Putamen (tissue), 1 donor: ENCODE data around the gene CKAP5.
"Not testable (repeated sequence)": the region's sequence is repeated elsewhere in the genome, so short reads cannot be mapped to it uniquely, and the experiment has no call there.

ENCODE experiments used
- DNase-seq: peaks from one replicate; pipeline ENCODE4 v3.0.0-alpha.2; 2016; ENCODE audit warnings: low spot score

CKAP5 gene

DNA sequence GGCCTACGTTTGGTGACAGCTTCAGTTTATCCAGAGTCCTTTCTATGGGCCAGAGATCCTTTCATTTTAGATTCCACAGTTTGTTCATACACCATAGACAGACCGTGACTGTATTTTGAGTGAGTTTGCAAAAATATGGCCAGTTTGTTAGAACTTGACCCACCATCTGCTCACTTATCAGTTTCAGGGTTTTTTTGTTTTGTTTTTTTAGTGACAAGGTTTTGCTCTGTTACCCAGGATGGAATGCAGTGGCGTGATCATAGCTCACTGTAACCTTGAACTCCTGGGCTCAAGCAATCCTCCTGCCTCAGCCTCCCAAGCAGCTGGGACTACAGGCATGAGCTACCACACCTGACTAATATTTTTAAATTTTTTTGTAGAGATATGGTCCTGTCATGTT lies 9.1 kb upstream of the CKAP5 start:
- no peak for DNase-seq

DNA sequence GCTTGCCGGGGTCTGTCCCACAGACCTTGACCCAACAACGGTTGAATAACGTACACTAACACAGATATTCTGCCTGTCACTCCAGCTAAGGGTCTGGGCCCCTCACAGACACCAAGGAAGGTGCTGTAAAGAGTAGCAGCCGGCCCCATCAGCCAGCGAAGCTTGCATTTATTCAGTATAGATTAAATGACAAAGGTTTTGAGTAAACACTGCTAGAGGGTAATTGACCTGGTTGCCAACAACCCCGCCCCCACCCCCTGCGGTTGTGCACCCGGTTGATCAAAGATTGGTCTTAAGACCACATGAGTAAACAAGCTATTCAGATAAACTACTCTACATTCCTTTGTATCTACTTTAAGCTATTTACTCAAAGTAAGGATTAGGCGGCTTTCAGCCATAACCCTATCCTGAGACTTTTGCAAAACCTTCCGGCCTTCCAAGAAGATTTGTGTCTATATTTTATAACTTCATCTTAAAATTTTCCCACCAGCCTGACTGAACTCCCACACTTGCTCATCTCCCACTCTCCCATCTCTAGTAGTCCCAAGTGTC lies 4.8 kb upstream of the CKAP5 start:
- no peak for DNase-seq

DNA sequence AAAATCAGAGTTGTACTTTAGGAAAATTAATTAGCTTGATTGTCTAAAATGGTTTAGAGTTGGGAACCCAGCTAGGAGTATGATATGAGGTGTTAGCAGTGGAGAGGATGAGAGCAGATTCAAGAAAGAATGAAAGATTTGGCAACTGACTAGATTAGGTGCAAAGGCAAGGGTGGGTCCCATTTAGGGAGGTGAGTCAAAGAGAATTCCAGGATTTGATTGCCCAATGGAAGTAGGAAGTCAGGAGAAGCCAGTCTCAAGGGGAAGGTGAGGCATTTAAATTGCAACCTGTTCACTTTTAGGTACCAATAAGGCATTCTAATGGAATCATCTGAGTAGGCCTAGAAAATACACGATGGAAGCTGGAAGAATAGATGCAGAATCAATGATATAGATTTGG lies 3.6 kb upstream of the CKAP5 start:
- DNase-seq: no peak

DNA sequence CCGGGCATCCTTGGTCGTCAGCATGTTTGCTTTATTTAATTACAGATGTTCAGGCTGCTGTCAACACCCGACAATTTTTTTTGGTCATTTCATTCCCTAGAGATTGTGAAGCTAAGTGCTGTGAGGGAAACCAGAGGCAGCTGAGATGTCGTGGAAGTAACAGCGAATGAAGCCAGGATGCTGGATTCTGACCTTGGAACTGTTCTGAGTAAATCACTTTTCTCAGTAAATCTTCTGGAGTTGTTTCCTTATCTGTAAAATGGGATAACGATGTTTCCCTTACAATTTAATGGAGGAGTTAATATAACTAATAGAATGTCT lies 390 bp upstream of the CKAP5 start:
- DNase-seq: no peak

DNA sequence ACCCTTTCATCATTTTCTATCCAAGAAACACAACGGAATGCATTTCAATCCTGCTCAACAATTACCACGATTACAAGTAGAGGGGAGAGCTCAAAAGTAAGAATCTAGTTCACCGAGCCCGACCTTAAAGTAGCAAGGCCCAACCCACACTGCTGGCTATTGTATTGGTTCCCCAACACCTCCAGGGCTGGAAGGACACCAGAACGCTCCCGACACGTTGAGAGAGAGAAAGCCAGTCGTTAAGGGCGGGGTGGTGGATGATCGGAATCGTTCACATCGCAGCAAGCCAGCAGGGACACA lies 690 bp downstream of the CKAP5 start:
- DNase-seq: no peak

DNA sequence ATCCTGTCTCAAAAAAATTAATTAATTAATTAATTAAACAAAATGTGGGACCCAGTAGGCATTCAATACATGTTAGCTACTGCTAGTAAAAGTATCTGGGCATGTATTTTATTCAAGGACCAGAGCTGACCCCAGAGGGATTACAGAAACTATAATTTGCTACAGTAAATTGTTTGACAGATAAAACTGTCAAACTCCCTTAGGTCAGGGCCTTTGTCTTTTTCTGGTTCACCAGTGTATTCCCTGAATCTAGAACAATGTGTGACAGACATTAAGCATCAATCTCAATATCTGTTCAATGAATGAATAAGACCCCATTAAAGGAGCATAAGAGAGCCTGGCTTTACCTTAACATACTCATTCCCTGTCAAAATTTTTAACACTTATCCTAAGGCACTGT lies 6.0 kb downstream of the CKAP5 start:
- no peak for DNase-seq

DNA sequence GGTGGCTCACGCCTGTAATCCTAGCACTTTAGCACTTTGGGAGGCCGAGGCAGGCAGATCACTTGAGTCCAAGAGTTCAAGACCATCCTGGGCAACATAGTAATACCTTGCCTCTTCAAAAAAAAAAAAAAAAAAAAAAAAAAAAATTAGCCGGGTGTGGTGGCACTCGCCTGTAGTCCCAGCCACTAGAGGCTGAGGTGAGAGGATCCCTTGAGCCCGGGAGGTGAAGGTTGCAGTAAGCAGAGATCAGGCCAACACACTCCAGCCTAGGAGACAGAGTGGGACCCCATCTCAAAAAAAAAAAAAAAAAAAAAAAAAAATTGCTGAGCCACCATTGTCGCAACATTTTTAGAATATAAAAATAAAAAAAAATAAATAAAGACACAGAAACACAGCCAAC lies 7.6 kb downstream of the CKAP5 start:
- DNase-seq: no peak

DNA sequence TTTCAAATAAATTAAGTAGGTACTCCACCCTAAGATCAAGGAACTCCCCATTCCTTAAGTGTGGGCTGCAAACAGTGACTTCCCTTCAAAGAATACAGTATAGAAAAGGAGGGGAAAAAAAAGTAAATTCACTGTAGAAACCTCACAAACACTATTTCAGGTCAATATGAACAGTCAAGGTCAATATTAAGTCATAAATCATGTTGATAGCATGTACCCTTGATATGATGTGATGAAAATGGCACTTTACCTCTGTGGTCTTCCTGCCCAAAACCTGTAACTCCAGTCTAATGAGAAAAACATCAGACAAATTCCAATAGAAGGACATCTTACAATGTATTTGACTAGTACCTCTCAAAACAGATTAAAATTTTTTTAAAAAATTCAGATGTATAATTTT lies 8.2 kb downstream of the CKAP5 start:
- DNase-seq: no peak

DNA sequence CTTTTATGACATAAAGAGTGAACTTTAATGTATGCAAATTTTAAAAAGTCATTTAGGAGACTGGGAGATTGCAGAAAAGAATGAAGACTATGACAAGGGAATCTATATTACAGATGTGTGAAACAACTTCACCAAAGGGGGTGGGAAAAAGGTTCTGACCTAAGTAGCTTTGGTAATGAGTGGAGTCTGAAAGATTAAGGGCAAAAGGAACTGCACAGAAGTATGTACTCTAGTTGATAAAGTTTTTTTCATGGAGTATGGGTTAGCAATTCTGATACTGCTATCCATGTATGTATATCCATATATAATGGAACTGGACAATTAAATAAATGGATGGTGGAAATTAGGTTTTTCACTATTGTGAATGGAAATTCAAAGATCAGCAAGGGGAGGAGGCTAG lies 9.2 kb downstream of the CKAP5 start:
- no peak for DNase-seq

DNA sequence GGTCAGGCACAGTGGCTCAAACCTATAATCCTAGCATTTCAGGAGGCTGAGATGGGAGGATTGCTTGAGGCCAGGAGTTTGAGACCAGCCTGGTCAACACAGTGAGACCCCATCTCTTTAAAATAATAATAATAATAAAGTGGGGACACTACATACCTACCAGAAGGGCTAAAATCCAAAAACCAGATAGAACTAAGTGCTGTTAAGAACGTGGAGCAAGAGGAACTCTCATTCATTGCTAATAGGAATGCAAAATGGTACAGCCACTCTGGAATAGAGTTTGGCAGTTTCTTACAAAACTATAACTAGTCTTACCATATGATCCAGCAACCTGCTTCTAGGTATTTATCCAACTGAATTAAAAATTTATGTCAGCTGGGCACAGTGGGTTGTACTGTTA lies 9.6 kb downstream of the CKAP5 start:
- DNase-seq: no peak

DNA sequence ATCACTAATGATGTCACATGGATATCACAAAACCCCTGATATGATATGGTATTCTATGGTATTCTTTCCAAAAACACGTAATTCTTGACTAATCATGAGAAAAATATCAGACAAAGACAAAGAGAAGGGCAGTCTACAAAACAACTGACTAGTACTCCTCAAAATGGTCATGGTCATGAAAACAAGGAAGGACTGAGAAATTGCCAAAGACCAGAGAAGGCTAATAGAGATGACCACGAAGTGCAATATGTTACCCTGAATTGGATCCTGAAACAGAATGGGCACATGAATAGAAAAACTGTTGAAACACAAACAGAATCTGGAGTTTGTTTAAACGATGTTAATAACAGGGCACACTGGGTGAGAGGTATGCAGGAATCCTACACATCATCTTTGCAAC lies 10.2 kb downstream of the CKAP5 start:
- no peak for DNase-seq

DNA sequence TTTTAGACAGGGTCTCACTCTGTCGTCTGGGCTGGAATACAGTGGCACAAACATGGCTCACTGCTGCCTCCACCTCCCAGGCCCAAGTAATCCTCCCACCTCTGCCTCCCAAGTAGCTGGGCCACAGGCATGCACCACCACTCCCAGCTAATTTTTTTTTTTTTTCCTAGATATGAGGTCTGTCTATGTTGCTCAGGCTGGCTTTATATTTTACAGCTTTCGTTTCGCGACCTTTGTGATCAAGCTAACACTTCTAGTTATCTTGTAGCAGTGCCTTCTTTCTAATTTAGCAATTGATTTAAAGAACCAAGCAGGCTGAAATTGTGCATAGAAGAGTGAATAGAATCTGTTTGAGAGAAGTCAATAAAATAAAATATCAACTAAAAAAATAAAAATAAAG lies 11.3 kb downstream of the CKAP5 start:
- no peak for DNase-seq

DNA sequence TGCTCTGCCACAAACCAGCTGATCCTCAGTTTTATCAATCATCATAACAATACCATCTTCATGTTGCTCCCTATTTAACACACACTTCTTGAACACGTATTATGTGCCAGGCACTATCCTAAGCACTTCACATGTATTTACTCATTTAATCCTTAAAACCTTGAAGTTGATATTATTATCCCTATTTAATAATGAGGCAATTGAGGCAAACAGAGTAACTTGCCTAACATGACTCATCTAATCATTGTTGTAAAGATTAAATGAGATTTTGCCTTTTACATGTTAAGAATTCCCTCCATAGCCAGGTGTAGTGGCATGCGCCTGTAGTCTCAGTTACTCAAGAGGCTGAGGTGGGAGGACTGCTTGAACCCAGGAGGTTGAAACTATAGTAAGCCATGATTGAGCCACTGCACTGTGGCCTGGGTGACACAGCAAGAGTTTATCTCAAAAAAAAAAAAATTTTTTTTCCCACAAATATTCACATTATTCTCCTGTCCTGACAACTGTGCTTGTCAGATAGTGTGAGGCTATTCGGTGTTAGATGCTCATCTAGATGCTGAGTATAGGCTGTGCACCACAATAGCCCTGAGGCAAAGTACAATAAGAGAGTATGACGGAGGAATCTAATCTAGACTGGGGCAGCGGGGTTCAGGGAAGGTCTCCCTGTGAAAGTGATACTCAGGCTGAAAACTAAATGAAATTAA lies 13.4 kb downstream of the CKAP5 start:
- DNase-seq: no peak

DNA sequence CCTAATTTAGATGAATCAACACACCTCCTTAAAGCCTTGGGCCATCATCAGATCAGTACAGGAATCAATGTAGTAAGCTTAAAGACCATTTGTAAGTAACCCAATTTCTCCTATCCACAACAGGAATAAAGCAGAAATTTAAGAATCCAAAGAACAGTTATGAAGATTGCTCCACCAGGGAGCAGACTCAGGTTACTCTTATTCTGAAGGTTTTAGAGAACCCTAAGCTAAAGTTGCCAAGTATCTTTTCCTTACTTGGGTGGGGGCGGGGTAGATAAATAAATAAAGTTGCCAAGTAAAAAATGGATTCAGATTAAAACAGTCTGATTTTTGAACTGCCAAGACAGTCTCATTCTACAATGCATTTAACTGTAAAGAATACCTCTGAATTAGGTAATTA lies 18.1 kb downstream of the CKAP5 start:
- no peak for DNase-seq

DNA sequence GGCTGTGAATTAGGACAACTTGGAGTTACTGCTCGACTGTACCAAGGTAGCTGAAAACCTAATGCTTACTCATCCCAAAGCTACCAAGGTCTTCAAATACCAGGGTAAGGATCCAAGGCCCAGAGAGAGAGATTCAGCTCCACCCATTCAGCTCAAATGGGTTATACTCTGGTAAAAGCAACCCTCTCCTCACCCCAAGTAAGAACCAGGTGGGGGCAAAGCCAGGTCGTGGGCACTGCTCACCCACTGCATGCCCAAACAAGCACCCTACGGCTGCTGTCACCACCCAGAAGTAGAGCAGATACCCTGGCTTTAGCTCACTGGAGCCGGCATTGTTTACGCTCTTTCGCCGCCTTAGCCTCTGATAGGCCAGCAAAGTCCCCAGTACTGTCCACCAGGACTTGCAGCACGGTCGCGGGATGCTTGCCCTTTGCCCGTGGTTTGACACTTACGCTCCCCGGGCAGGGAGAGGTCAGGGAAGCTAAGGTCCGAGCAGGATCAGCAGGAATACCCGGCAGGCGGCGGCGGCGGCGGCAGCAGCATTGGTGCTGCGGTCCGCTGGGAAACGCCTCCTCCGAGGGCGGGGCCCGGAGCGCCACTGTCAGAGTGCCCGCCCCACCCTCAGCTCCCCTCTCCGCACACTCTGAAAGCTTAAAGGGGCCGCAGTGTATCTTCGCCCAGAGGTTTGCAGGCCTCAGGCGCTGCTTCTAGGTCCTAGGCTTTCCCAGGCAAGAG lies 19.6 kb downstream of the CKAP5 start:
- DNase-seq: peak; percentile 73

DNA sequence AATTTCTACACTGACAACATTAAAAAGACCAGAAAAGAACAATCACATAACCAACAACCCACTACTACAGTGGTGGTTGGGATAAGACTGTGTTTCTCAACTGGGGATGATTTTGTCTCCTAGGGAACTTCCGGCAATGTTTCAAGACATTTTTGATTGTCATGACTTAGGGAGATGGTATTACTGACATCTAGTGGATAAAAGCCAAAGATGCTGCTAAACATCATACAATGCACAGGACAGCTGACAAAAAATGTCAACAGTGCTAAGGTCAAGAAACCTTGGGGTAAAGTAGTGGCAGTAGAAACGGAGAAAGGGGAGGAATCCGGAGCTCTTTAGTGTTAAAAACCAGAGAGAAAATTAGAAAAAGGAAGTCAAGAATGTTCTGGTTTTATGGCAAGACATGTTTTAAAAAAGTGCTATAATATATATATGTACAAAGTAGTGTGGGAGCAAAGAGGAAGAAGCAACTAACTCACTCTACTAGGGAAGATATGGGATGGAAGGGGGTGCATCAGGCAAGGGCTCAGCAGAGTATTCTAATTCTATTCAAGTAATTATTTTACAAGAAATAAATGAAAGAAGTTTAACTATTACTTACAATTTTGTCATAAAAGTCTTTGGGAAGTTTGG lies 37.2 kb downstream of the CKAP5 start:
- DNase-seq: peak; percentile 11

DNA sequence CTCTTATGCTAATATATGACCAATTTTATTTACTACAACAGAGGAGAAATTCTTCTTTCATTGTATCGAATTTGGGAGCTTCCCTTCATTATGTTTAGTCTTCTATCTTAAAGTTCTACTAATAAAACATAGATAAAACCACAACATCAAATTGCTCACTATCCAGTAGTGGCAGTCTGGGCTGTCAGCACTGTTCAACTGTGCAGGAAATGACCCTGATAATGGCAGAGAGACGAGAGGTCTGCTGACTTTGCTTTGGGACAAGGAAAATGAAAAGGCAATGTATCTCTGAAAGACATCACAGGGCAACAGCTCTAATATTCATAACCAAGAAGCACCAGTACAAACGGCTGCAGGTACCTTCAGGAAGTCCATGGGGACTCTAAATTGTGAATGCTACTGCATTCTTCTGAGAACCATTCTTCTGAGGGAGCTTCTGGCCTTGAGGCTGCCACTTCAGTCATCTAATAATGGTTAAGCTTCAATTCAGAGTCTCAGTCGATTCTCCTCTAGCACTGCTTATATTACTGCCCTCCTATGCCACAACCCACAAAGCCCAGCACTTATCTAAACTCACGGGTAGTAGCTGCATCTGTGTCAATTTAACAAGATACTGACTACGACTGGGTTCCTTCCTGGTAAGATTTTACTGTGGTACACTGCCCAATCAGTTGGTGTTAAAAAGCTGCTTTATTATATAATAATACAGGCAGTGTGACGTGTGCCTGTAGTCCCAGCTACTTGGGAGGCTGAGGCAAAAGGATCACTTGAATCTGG lies 44.2 kb downstream of the CKAP5 start:
- DNase-seq: no peak

DNA sequence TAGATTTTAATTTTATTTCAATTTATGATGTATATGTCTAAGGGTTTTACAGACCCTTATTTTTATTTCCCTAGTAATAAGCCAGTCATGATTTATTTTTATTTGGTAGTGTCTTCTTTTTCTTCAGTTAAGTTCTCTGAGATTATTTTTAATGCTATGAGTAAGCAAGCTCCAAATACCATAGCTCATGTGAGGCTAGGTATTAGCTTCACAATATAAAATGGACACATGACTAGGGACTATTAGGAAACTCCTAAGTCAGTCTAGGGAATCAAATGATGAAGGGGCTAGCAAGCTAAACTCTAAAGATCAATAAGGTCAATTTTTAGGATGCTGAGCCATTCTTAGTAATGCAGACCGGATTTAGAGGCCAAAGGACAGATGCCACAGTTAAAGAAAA lies 45.9 kb downstream of the CKAP5 start:
- DNase-seq: no peak

DNA sequence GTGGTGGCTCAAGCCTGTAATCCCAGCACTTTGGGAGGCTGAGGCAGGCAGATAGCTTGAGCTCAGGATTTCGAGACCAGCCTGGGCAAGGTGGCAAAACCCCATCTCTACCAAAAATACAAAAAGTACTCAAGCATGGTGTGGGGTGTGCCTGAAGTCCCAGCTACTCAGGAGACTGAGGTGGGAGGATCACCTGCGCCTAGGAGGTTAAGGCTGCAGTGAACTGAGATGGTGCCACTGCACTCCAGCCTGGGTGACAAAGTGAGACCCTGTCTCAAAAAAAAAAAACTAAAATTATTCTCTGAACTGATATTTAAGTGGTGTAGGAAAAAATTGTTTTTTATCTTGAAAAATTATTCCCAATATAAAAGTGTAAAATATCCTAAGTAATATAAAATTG lies 46.4 kb downstream of the CKAP5 start:
- not testable (repeated sequence) for DNase-seq

DNA sequence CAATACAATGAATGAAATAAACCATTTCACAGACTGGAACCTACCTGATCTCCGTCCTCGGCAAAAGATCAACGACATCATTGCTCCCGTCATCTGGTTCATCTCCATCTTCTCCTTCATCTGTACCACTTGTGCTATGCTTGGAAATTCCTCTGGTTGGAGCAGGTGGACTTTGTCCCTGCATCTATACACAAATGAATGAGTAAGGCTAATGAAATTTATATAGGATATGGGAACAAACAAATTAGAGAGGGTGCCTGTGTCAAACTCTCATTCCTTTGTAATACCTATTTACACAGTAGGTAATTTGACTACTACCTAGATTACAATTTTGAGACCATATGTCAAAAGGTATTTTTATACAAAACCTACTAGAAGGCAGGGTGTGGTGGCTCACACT lies 67.7 kb downstream of the CKAP5 start:
- no peak for DNase-seq

DNA sequence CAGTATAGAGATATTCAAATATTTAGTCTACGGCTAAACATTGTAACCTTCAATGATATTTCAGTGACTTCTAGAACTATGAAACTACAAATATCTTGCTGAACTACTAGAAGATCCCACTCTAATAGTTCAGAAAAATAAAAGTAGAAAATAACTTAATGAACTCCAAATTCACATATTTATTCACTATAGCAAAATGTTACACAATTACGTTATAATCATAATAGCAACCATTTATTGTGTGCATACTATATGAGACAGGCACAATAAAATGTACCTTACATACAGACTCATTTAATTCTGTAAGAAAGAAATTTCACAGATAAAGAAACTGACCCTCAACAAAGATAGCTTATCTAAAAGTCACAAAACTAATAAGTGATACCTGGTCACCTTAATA lies 69.2 kb downstream of the CKAP5 start:
- DNase-seq: no peak

DNA sequence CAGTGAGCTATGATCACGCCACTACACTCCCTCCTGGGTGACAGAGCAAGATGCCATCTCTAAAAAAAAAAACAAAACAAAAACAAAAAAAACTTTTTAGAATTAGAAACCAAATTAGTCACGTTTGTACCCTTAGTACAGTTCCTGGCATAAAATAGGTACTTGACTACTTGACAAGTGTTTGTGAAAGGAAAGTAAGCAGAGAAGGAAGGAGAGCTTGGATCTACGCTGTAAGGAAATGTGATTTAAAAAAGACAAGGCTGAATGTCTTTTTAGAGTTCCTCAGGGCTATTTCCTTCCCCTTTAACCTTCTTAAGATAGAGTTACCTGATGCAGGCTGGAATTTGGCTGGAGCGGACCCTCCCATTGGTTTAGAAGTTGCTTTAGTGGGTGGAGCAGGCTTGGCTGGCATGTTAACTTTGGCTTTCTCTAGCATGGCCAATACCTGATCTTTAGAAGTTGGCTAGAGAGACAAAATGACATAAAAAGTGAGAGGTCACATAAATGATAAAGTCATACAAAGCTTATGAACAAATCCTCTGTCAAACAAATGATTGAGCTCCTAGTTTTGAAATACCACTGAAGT lies 76.4 kb downstream of the CKAP5 start:
- DNase-seq: no peak
